Body of pancreas (tissue), 4 donors: Measurements from ENCODE around the gene CYP1A2. TPM values are rescaled to one million over a fixed set of nuclear protein-coding genes. Genes with fewer than 3 reads are reported as not detected.
A peak's percentile ranks its signal among the peaks of the same experiment; 100 is the strongest.

Experiments
- ATAC-seq: fragments of 150-250 bp; one replicate; pipeline ENCODE4 v1.9.1; 2016
- DNase-seq, 4 donors: peaks; one replicate each; pipeline ENCODE4 v3.0.0-alpha.2; 2019
- H3K27ac ChIP-seq, 4 donors: fragments of 200-600 bp; sonication (generic); 1 replicate in 3 of 4; 2 replicates in 1 of 4; pipeline versions ENCODE4 v1.5.1 to v1.6.1; 2016 to 2019; ENCODE audit warnings: mild to moderate bottlenecking in 1 of 4, mixed read lengths in 1 of 4, moderate library complexity in 1 of 4
- H3K27me3 ChIP-seq, 2 donors: fragments of 200-600 bp; sonication (generic); one replicate each; pipeline ENCODE4 v1.6.0; 2016; ENCODE audit warnings: mild to moderate bottlenecking in 1 of 2
- H3K36me3 ChIP-seq, 2 donors: fragments of 200-600 bp; sonication (generic); replicated peaks in 1 of 2; 2 replicates each; pipeline ENCODE4 v1.5.1; 2016; ENCODE audit warnings: low read depth in 2 of 2; ENCODE audit not compliant: insufficient read depth in 1 of 2
- H3K4me1 ChIP-seq: fragments of 200-600 bp; sonication (generic); one replicate; pipeline ENCODE4 v1.6.0; 2016
- H3K4me3 ChIP-seq, 2 donors: fragments of 200-600 bp; sonication (generic); 1 replicate in 1 of 2; 2 replicates in 1 of 2; pipeline ENCODE4 v1.5.1; 2016 to 2019
- H3K9me3 ChIP-seq, 3 donors: fragments of 200-600 bp; sonication (generic); 1 replicate in 2 of 3; 2 replicates in 1 of 3; pipeline ENCODE4 v1.5.1; 2016
- CTCF ChIP-seq, 7 experiments: fragments of 450-650 bp in 4 of 7; fragments of 200-600 bp in 3 of 7; sonication (generic) in 3 of 7; IDR thresholded peaks; one replicate each; pipeline ENCODE4 v1.5.1; 2016 to 2019; ENCODE audit warnings: antibody characterized with exemption in 7 of 7
- POLR2A ChIP-seq, 3 donors: fragments of 450-650 bp; IDR thresholded peaks; one replicate each; pipeline ENCODE4 v1.6.1; 2016; ENCODE audit warnings: antibody characterized with exemption in 3 of 3, mild to moderate bottlenecking in 2 of 3
- WGBS, 2 donors: methylation state at CpG; one replicate each; pipeline ENCODE4 v1.1.5; 2017; 5-methylcytosine and 5-hydroxymethylcytosine counted together
- intact Hi-C: fragments of 100-400 bp; cut with DNase I; formaldehyde crosslinking; loops from one replicate; pipeline ENCODE4 v1.15.1; 2023
- total RNA-seq, 2 donors: library from RNA; depleted of rRNA; stranded (reverse); fragments of >200 nt; gene quantifications; one replicate each; pipeline ENCODE4 v1.1.0, GENCODE V29; 2016

Gene CYP1A2
- total RNA-seq, 2 donors from 2014 or later = not detected

GRCh38 chr15:74800559-74801094 lies 52.0 kb downstream of the CYP1A2 start:
- 74 to 78% methylated on average over 7 to 17 of the region's 20 CpGs for WGBS, 2 donors
- intact Hi-C loops = no loop called here
- ATAC-seq = no peak
- Histone ChIP-seq H3K27me3 (no peaks in the 10 kb centered on the region), H3K36me3 (peaks cover 0 to 5% of the 10 kb centered on the region in 2 donors), H3K4me1 (peaks cover 18% of the 10 kb centered on the region), H3K4me3 (no peak overlapping the region), H3K9me3 (no peaks in the 10 kb centered on the region), H3K27ac (no peak overlapping the region)
- peak in 1 of 4 donors; percentile 20 for DNase-seq
- TF ChIP-seq POLR2A (IDR thresholded peaks at IDR 0.05) (no peak), CTCF (IDR thresholded peaks at IDR 0.05) (no peak)

GRCh38 chr15:74801311-74801997 lies 52.8 kb downstream of the CYP1A2 start:
- peaks cover 18% of the 10 kb centered on the region for H3K4me1 ChIP-seq
- DNase-seq (no peak), ATAC-seq (no peak)
- no peak overlapping the region for H3K27ac ChIP-seq
- H3K9me3 ChIP-seq = no peaks in the 10 kb centered on the region
- H3K27me3 ChIP-seq = no peaks in the 10 kb centered on the region
- 77 to 84% methylated on average over 3 to 16 of the region's 18 CpGs for WGBS, 2 donors
- H3K4me3 ChIP-seq = no peak overlapping the region
- intact Hi-C loops = no loop called here
- TF ChIP-seq POLR2A (IDR thresholded peaks at IDR 0.05) = no peak
- TF ChIP-seq CTCF (IDR thresholded peaks at IDR 0.05) = no peak
- peaks cover 0 to 5% of the 10 kb centered on the region in 2 donors for H3K36me3 ChIP-seq

- Histone ChIP-seq H3K4me1 (peaks cover 18% of the 10 kb centered on the region), H3K27me3 (no peaks in the 10 kb centered on the region), H3K36me3 (peaks cover 0 to 5% of the 10 kb centered on the region in 2 donors), H3K27ac (no peak overlapping the region), H3K4me3 (no peak overlapping the region), H3K9me3 (no peaks in the 10 kb centered on the region)
- WGBS, 2 donors = 88 to 94% methylated on average over 12 to 20 of the region's 20 CpGs
- ATAC-seq (no peak), DNase-seq (no peak)
- TF ChIP-seq POLR2A (IDR thresholded peaks at IDR 0.05) = no peak
- no peak for TF ChIP-seq CTCF (IDR thresholded peaks at IDR 0.05)
- intact Hi-C loops = no loop called here
Observed at GRCh38 chr15:74802290-74802689, 53.6 kb downstream of the CYP1A2 start.

GRCh38 chr15:74802862-74803447 lies 54.3 kb downstream of the CYP1A2 start:
- H3K27me3 ChIP-seq = no peaks in the 10 kb centered on the region
- no peak for ATAC-seq
- H3K4me1 ChIP-seq = peaks cover 17% of the 10 kb centered on the region
- TF ChIP-seq POLR2A (IDR thresholded peaks at IDR 0.05) = no peak
- TF ChIP-seq CTCF (IDR thresholded peaks at IDR 0.05) = no peak
- no peak overlapping the region for H3K4me3 ChIP-seq
- no peaks in the 10 kb centered on the region for H3K9me3 ChIP-seq
- DNase-seq = no peak
- H3K36me3 ChIP-seq = peaks cover 0 to 5% of the 10 kb centered on the region in 2 donors
- 92 to 95% methylated on average over 27 to 29 of the region's 31 CpGs for WGBS, 2 donors
- intact Hi-C loops = no loop called here
- no peak overlapping the region for H3K27ac ChIP-seq
